GM11168 (cell line): Measurements from ENCODE around the gene CCDC60.

ENCODE experiments used
- in situ Hi-C: fragments of 300-500 bp; cut with MboI; formaldehyde crosslinking; loops from one replicate; pipeline ENCODE4 v1.12.0; 2022; ENCODE audit warnings: low sequenced_read_pairs; ENCODE audit not compliant: unreplicated experiment

The CCDC60 gene

DNA sequence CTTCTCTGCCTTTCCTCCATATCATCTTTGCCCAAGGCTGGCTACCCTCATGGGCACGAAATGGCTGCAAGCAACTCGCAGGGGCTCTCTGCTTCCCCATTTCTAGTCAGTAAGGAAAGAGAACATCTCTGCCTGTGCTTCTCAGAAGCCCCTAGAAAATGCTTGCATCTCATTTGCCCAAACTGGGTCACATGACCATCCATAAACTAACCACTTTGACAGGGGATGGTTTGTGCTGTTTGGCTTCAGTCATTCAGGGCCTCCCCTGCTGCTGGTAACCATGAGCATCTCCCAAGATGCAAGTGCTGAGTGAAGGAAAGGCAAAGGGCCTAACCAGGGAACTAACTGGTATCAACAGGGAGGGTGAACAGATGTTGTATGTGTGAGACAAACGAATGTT, 91.1 kb downstream of the CCDC60 start:
- in situ Hi-C loops = no loop called here

DNA sequence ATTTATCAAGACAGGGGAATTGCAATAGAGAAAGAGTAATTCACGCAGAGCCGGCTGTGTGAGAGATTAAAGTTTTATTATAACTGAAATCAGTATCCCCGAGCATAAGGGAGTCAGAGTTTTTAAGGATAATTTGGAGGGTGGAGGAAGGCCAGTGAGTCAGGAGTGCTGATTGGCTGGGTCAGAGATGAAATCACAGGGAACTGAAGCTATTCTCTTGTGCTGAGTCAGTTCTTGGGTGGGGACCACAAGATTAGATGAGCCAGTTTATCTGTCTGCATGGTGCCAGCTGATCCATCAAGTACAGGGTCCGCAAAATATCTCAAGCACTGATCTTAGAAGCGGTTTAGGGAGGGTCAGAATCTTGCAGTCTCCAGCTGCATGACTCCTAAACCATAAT, 96.6 kb downstream of the CCDC60 start:
- in situ Hi-C loops = no loop called here

DNA sequence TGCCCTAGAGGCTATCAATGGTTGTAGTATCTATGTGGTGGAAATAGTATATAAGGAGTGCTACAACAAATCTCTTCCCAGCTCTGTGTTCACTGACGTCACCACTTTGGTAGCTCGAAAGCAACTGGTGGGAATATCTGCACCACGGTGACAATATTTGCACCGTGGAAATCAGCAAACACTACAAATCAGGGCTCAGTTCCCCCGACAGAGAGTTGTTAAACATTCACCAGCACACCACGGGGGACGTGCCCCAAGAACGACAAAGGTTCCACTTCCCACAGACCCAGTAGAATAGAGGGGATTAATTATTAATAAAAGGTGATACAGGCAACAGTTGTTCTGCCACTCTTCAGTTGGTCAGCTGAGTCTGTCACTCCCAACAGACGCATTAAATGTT, 98.4 kb downstream of the CCDC60 start:
- in situ Hi-C loops = no loop called here

DNA sequence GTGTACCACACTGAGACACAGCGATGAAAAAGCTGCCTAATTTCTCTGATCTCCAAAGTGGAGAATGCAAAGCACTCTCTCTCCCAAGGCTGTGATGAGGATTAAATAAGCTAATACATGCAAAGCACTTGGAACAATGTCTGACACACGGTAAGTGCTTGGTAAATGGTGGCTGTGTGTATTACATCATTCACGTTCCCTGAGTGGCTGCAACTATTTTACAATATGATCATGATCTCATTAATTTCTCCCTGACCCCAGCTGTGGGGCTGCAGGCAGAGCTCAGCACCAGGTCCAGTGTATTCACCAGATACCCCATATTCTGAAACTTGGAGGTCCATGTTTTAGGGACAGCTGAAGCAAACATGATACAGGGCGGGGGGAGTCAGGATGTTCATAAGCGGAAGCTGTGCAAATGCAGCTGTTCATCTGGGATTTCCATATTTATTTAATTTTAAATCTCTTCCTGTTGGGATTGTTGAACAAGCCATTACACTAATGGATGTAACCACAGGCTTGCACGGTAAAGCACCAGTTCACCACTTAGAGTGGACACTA, 106.4 kb downstream of the CCDC60 start:
- in situ Hi-C loops = no loop called here

DNA sequence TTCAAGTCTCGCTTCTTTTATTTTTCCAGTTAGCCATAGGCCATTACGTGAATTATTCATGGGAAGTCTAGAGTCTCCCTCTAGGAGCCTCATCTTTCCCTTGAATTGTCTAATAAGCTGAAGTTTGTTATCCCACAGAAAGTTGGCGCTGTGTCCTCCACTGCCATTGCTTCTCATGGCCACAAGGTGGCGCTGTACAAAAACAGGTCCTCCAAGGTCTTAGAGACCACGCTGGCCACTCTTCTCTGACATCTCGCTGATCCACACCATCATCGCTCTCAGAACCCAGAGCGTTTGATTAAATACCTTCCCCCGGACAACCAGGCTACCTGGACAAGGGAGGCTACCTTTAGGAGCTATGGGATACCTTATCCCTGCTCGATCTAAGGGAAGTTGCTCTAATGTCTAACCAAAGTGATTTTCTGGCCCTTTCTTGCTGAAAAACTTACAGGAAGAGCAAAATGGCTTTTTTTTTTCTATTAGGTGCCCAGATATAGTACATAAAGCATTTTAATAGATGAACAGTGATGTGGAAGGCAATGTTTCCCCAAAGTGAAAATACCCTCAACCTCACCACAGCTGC, 110.0 kb downstream of the CCDC60 start:
- in situ Hi-C loops = no loop called here

DNA sequence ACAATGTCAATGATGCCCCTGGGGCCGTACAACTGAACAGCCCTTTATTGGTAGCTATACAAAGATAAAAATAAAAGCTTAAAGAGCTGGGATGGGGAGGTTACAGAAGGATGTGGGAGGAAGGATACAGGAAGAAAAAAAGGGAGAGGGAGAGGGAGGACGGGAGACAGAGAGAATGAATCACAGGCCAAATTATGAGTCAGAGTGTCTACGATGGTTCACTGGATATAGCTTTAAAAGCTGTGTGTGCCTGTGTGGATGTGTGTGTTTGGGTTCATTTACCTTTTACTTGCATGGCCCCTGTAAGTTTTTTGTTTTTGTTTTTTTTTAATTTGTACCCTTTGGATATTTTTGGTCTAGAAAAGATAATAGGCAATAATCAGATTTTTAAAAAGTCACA, 111.9 kb downstream of the CCDC60 start:
- in situ Hi-C loops = no loop called here

DNA sequence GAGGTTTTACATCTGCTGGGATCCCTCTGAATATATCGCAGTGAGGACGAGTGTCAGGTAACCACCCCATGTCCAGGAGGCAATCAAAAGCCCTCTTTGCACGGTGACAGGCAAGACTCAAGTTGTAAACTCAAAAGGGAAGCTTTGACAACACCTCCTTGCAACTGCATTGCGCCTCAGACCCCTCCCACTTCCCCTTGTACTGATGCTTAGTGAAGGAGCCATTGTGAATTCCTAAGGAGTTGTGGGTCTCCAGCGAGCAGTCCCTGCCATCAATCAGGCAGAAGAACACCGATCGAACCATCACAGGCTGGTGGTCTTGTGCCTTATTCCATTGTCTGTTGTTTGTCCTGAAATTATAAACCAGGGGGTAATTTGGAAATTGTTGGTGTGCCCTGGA, 112.6 kb downstream of the CCDC60 start:
- in situ Hi-C loops = no loop called here

DNA sequence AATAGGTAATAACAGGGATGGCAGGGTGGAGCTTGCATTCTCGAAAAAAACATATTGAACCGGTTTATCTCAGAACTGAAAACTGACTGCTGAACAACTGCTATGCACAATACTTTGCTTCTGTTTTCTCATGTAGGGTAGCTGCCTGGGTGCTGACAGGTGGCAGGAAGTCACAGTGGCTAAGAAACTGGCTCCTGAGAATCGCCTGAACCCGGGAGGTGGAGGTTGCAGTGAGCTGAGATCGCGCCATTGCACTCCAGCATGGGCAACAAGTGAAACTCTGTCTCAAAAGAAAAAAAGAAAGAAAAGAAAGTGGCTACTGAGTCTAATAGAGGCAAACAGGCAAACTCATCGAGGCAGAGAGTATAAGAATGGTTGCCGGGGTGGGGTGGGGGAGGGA, 113.1 kb downstream of the CCDC60 start:
- in situ Hi-C loops = no loop called here

DNA sequence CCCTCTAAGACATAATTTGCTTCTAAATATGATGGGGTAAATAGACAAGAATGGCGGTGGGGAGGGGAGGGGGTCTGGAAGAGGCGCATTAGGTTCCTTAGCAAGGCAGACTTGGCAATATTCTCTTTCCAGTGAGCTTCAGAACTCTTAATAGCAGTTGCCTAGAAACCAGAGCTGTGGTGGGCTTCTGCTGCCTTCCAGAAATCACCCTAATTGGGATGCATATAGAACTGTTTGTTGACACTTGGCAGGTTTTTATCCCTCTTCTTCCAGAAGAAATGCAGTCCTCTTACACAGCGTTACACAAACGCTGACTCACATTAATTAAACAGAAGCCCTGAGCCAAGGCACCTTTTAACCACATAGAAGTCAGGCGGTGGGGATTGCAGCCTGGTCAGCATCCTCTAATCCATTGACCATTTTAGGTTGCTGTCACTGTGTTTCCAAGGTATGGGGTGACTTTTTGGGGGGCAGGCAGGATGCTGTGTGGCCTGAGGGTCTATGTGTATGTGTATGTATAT, 114.1 kb downstream of the CCDC60 start:
- in situ Hi-C loops = no loop called here

DNA sequence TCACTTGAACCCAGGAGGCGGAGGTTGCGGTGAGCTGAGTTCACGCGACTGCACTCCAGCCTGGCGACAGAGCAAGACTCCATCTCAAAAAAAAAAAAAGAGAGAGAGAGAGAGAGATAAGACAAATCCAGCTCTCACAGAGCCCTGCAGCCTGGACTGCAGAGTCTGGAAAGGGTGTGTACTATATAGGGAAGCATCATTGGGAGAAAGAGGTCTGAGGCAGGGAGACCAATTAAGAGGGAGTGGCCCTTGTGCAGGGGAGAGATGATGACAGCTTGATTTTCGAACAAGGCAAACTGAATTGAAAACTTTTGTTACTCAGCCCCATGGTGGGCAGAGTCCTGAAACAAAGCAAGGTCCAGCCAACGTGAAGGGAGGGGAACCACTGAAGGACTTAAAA, 116.2 kb downstream of the CCDC60 start:
- in situ Hi-C loops = no loop called here

DNA sequence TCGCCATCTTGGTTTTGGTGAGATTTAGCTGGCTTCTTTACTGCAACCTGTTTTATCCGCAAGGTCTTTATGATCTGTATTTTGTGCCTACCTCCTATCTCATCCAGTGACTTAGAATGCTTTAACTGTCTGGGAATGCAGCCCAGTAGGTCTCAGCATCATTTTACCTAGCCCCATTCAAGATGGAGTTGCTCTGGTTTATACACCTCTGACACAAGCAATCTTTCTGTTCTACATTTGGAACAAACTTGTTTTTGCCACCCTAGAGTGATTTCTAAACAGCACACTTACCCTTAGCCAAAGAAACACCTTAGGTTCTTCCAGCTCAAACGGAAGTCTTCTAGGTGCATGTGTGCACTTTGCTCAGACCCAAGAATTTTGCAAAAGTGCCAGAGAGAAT, 122.3 kb downstream of the CCDC60 start:
- in situ Hi-C loops = no loop called here

DNA sequence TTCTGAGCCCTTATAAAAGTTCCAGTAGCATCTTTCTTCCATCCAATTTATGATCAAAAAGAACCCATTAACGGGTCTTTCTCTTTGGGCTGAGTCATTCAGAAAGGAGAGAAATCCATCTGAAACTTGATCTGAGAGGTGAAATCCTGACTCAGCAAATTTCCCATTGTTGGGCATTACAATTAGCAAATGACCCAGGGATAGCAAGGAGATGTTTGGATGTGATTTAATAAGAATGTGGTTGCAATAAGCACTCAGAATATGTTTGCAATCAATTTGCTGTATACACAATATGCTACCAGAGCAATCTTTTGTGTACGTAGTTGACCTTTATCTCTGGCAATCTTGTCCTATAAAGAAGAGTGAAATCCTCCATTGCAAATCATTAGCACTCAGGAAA, 122.7 kb downstream of the CCDC60 start:
- in situ Hi-C loops = no loop called here

DNA sequence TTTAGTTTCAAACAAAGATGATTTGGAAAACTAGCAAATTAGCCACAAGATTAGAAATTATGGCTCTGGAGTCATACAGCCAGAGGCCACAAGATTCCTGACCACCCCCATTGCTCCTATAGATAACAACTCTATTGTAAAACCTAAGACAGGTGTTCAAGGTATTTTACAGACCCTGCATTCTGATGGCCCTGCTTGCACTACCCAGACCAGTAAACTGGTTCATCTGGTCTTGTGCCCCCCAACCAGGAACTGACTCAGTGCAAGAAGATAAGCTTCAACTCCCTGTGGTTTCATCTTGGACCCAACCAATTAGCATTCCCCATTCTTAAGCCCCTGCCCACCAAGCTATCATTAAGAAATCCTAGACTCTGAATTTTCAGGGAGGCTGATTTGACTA, 125.0 kb downstream of the CCDC60 start:
- in situ Hi-C loops = no loop called here

DNA sequence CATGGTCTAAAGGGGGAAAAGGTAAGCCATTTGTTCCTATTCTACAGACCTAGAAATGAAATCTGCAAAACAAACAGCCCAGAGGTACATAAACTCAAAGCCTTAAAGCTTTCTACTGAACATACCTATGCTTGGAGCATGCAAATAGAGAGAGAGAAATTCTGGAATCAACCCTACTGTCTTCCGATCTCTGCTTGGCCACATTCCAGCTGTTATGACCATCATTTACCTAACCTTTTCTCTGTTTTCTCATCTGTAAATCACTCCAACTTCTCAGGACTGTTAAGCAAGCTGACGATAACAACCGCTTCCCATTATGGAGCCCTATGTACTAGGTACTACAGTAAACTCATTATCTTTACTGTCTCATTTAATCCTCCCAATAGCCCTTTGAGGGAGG, 126.3 kb downstream of the CCDC60 start:
- in situ Hi-C loops = no loop called here

DNA sequence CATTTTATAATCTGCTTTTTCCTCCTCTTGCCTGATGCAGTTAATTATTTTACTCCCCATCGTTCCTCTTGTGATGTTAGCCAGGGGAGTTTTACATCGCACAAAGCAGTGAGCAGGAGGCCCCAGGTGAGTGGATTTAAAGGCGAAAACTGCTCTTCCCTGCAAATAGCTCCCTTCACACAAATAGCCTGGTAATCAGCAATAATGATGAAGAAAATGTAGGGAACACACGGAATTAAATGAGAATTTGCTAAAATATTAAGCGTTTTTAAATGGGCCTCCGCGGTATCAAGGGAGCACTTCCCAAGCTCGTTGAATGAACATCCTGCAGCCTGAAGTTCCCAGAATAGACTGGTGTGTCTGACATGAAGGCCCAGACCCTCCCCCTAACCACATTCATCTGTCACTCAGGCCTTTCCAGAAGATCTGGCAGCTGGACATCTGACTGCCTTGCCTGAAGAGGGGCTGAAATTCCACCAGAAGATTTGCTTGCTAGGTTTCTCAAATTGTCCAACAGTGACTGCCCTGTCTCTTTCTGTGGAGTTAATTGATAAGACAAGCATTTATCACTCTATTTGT, 127.2 kb downstream of the CCDC60 start:
- in situ Hi-C loops = no loop called here

DNA sequence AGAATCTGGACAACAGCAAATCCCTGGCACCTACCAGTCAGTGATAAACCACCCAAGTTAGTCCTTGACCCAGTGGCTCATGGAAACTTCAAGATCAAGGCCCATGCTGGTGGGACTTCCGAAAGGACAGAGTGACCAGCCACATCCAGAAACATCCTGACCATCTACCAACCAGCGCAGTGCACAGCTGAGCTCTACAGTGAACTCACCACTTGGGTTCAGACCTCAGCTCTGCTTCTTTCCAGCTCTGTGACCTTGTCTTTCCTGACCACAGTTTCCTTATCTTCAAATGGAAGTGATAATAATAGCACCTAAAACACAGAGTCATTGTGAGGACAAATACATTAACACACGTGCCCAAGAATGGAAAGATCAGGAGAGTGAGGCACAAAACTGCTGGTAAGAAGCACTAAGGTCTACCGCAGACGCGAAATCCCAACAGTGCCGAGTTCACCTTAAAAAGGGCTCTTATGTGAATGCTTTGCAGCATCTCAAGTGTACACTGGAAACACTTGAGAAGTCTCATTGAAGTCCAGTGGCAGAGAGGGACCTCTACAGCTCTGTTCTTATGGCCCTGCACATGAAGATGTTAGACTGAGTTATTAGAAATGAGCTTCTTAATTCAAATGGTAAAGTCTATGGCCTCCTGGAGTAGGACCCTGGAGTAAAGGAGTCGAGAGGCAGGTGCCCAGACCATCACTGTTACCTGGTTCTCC, 128.8 kb downstream of the CCDC60 start:
- in situ Hi-C loops = no loop called here

DNA sequence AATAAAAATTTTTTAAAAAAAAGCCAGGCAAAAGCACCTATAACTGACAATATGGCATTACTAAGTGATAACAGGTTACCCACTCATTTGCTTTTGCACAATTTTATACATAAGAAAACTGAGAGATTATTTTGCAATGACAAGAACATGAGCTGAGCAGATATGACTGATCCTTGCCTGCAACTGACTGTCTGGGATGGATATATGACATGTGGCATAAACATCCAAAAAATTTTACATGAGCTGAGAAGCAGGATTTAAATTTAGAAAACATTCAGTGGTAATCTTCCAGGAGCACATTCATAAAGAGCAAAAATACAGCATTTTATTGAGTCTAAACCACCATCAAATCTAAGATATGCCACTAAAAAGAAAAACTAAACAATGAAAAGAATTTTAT, 133.8 kb downstream of the CCDC60 start:
- in situ Hi-C loops = no loop called here

DNA sequence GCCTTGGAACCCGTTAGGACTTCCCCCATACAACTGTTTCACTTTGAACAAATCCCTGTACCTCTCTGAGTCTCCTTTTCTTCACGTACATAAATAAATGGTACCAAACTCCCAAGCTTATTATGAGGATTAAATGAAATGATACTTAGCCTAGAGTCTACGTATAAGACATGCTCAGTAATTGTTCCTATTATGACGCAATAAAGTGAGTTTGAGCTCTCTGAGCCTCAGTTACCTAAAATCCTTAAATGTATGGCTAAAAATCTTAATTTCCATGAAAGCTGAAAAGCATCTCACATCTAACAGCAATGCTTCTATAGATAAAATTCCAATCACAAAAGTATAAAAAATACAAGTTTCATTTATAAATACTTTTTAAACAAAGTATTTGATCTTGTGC, 141.1 kb downstream of the CCDC60 start:
- in situ Hi-C loops = no loop called here

DNA sequence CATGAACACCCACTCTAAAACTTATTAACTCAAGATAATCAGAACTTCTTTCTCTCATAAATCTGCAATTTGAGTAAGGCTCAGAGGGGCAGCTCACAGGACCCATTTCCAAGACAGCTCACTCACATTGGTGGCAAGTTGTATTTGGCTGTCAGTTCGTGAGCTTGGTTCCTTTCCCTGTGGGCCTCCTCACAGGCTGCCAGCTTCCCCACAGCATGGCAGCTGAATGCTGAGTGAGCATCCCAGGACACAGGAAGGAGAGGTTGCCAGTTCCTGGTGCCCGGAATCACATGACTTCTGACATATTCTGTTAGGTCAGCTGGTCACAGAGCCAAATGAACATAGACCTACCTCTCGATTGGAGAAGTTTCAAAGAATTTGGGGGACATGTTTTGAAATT, 142.4 kb downstream of the CCDC60 start:
- in situ Hi-C loops = no loop called here

DNA sequence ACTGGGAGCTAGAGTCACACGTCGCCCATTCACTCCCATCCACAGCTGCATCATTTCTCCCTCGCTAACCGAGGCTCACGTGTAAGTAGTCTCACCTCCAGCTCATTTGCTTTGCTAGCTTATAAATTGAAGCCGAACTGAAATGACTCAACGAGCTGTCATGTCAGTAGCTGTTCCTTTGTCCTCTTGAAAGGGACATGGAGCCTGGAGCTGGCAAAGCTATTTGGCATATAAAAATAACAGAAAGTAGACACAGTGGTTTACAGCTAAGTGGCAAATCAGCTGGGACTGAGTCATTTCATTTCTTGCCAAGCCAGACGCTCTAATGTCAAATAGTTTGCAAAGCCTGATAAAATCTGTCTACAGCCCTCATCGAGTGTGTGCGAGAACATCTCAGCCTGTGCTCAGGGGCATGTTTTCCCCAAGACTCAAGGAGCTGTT, 144.6 kb downstream of the CCDC60 start:
- in situ Hi-C loops = no loop called here

DNA sequence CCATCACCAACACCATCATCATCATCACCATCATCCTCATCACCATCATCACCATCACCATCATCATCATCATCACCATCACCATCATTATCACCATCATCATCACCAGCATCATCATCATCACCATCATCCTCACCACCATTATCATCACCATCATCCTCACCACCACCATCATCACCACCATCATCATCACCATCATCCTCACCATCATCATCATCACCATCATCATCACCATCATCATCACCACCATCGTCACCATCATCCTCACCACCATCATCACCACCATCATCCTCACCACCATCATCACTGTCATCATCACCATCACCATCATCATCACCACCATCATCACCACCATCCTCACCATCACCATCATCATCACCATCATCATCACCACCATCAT, 146.0 kb downstream of the CCDC60 start:
- in situ Hi-C loops = no loop called here
